Karpas-422 (cell line): ENCODE measurements around the gene SMYD3. TPM values are rescaled to one million over a fixed set of nuclear protein-coding genes. Genes with fewer than 3 reads are reported as not detected.

ENCODE experiments used
- DNase-seq: peaks from one replicate; pipeline ENCODE4 v3.0.0-alpha.2; 2015
- H2AFZ ChIP-seq: fragments of 200-600 bp; sonication (generic); 2 replicates; pipeline ENCODE4 v1.6.1; 2014; ENCODE audit warnings: antibody characterized with exemption, low read length, mixed read lengths
- H3K27ac ChIP-seq: fragments of 200-600 bp; sonication (generic); 2 replicates; pipeline ENCODE4 v1.5.1; 2014; ENCODE audit warnings: mild to moderate bottlenecking, low read length, moderate library complexity
- H3K27me3 ChIP-seq: fragments of 200-600 bp; sonication (generic); 2 replicates; pipeline ENCODE4 v1.6.1; 2014; ENCODE audit warnings: low read length, mixed read lengths
- H3K36me3 ChIP-seq: fragments of 200-600 bp; sonication (generic); 2 replicates; pipeline ENCODE4 v1.6.1; 2014; ENCODE audit warnings: low read length, mixed read lengths; ENCODE audit not compliant: insufficient read depth
- H3K4me1 ChIP-seq: fragments of 200-600 bp; sonication (generic); 2 replicates; pipeline ENCODE4 v1.6.1; 2014; ENCODE audit warnings: mild to moderate bottlenecking, low read length, mixed read lengths
- H3K4me2 ChIP-seq: fragments of 200-600 bp; sonication (generic); 2 replicates; pipeline ENCODE4 v1.6.1; 2014; ENCODE audit warnings: low read length, low read depth, mild to moderate bottlenecking; ENCODE audit not compliant: poor library complexity, severe bottlenecking
- H3K4me3 ChIP-seq: fragments of 200-600 bp; sonication (generic); 2 replicates; pipeline ENCODE4 v1.5.1; 2014; ENCODE audit warnings: mild to moderate bottlenecking, antibody characterized with exemption, low read length, mixed read lengths
- H3K79me2 ChIP-seq: fragments of 200-600 bp; sonication (generic); 2 replicates; pipeline ENCODE4 v1.6.1; 2014; ENCODE audit warnings: mild to moderate bottlenecking, low read length, mixed read lengths
- H3K9ac ChIP-seq: fragments of 200-600 bp; sonication (generic); 2 replicates; pipeline ENCODE4 v1.6.0; 2014; ENCODE audit warnings: low read length
- H3K9me2 ChIP-seq: fragments of 200-600 bp; sonication (generic), shearing (Covaris generic); replicated peaks from 2 replicates; pipeline ENCODE4 v1.6.0; 2014; ENCODE audit warnings: mild to moderate bottlenecking, low read length, moderate library complexity; ENCODE audit not compliant: insufficient read depth
- H3K9me3 ChIP-seq: fragments of 300-700, 200-600 bp; sonication (generic); 2 replicates; pipeline ENCODE4 v1.6.1; 2014; ENCODE audit warnings: low read length, mixed read lengths
- H4K20me1 ChIP-seq: fragments of 200-600 bp; sonication (generic); 2 replicates; pipeline ENCODE4 v1.6.1; 2014; ENCODE audit warnings: mild to moderate bottlenecking, antibody characterized with exemption, low read length, low read depth; ENCODE audit not compliant: insufficient read depth
- total RNA-seq: library from RNA; depleted of rRNA; stranded (reverse); fragments of >200 nt; shearing (Covaris generic); gene quantifications from 2 replicates; pipeline ENCODE4 v1.2.3, GENCODE V29; 2014; ENCODE audit warnings: low replicate concordance

The SMYD3 gene
- total RNA-seq, 1 experiment from 2014 or later: 67.1 TPM

DNA sequence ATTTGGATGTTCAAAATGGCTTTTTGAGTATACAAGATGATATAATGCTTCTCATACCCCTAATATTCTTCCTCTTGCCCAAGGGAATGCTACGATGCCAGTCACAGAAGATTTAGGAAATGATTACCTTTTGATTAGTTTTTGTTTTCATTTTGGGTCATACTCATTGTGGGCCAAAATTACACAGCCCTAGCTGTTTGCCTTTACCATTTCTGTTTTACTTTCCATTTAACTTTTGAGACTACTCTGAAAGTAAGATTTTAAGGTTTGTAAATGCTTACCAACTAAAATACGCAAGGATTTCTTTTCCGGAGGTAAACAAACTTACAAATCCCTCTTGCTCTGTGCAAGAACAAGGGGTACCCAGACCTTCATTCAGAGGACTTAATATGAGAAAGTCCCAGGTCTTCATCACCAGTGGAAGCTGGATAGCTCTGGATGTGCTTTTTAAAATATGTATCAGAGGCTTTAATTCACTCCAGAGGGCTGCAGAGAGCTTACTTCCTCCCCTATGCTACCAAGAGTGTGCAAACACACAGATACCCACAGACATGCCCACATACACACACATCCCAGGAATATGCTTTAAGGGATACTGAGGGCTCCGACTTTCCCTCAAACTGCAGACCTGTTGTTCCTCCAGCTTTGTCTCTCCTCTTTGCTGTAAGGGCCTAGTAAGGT, 631.4 kb downstream of the SMYD3 start:
- no peaks in the 10 kb centered on the region for H3K36me3 ChIP-seq
- H3K9me2 ChIP-seq: no peaks in the 10 kb centered on the region
- no peak for DNase-seq
- H3K9me3 ChIP-seq: no peaks in the 10 kb centered on the region
- H3K79me2 ChIP-seq: no peaks in the 10 kb centered on the region
- H3K9ac ChIP-seq: no peak overlapping the region
- H3K4me3 ChIP-seq: no peak overlapping the region
- H3K4me2 ChIP-seq: no peak overlapping the region
- H3K27me3 ChIP-seq: no peaks in the 10 kb centered on the region
- no peaks in the 10 kb centered on the region for H4K20me1 ChIP-seq
- H3K4me1 ChIP-seq: no peaks in the 10 kb centered on the region
- no peak overlapping the region for H3K27ac ChIP-seq
- no peak overlapping the region for H2AFZ ChIP-seq

DNA sequence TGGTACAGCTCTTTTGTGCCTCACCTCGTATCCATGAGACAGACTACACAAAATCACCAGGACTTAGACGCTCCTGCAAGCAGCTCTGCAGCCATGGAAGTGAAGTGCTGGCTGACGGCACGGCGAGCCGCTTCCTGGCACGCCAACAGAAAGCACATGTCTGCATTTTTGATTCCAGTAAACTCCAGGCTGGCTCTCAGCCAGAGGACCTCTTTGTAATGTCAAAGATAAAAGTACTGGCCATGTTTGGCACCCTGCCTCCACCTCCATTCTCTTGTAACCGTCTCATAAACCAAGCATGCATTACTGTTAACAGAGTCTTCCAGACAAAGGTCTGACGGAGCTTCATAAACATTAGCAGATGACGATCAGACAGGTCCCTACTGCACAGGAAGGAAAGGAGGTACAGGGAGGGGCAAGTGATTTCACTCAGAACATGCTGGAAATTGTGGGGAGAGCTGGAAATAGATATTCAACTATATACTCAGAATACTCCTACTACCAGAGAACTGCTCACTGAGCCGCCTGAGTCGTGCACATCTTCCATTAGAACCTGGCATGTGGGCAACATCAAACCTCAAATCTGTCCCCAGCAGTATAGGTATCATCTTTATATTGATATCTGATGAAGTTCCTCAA, 632.0 kb downstream of the SMYD3 start:
- H3K79me2 ChIP-seq: no peaks in the 10 kb centered on the region
- no peak overlapping the region for H3K27ac ChIP-seq
- H4K20me1 ChIP-seq: no peaks in the 10 kb centered on the region
- no peaks in the 10 kb centered on the region for H3K4me1 ChIP-seq
- no peak overlapping the region for H3K4me3 ChIP-seq
- no peaks in the 10 kb centered on the region for H3K9me3 ChIP-seq
- no peaks in the 10 kb centered on the region for H3K9me2 ChIP-seq
- no peaks in the 10 kb centered on the region for H3K36me3 ChIP-seq
- no peaks in the 10 kb centered on the region for H3K27me3 ChIP-seq
- DNase-seq: no peak
- no peak overlapping the region for H3K4me2 ChIP-seq
- no peak overlapping the region for H3K9ac ChIP-seq
- no peak overlapping the region for H2AFZ ChIP-seq

DNA sequence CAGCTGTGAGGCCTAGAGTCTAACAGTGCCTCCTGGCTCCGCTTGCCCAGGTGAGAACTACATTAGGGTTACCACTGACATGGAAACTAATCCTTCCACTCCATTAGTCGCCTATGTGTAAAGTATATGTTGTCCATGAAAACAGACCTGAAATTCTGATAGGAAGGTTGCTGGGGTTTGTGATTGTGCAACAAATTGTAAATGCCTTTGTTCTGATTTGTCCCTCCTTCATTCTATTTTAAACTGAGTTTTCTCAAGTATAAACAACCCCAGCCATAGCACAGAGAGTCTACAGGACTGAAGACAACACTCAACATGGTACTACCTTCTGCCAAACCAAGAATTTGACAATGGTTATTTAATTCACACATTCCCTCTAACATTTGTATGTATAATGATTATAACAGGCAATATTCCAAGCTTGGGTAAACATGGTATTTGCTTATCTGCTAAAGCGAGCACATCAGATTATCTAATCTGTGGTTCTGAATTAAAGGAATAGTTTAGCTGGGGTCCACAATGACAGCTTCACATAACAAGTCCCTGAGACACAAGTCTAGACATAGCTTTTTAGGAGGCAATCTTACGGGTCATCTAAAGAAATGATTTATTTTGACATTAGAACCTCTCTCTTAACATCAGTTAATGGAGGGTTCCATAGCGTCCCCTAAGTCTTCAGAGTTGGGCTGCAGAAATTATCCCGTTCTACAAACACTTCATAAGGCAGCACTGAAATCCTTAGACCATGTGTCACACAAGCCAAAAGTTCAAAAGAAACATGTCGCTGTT, 633.0 kb downstream of the SMYD3 start:
- Histone ChIP-seq H4K20me1 (no peaks in the 10 kb centered on the region), H2AFZ (no peak overlapping the region), H3K4me2 (no peak overlapping the region), H3K9me2 (no peaks in the 10 kb centered on the region), H3K27ac (no peak overlapping the region), H3K4me3 (no peak overlapping the region), H3K36me3 (no peaks in the 10 kb centered on the region), H3K9me3 (no peaks in the 10 kb centered on the region), H3K9ac (no peak overlapping the region), H3K4me1 (peaks cover 2% of the 10 kb centered on the region; the same call in 1 of the 2 replicates), H3K27me3 (no peaks in the 10 kb centered on the region), H3K79me2 (no peaks in the 10 kb centered on the region)
- no peak for DNase-seq

DNA sequence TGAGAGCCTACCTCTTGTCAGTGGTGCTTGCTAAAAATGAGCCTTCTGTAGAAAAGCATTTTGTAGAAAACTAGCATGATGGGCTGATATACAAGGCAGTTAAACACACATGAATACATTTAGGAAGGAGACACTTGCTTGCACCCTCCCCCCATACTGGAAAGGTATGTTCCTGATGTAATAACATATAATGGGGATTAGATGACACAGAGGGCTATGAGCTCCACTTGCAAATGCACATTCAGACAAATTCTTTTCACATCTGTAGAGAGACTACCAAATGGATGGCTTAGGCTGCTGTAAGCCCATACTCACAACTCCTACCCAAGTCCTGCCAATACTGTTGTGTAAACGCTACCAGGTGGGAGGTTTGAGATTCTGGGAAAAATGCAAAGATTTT, 634.0 kb downstream of the SMYD3 start:
- Histone ChIP-seq H3K4me2 (no peak overlapping the region), H3K79me2 (no peaks in the 10 kb centered on the region), H2AFZ (no peak overlapping the region), H4K20me1 (no peaks in the 10 kb centered on the region), H3K36me3 (no peaks in the 10 kb centered on the region), H3K4me1 (peaks cover 12% of the 10 kb centered on the region), H3K27ac (no peak overlapping the region), H3K9me2 (no peaks in the 10 kb centered on the region), H3K27me3 (no peaks in the 10 kb centered on the region), H3K9ac (no peak overlapping the region), H3K9me3 (no peaks in the 10 kb centered on the region), H3K4me3 (no peak overlapping the region)
- DNase-seq: no peak

DNA sequence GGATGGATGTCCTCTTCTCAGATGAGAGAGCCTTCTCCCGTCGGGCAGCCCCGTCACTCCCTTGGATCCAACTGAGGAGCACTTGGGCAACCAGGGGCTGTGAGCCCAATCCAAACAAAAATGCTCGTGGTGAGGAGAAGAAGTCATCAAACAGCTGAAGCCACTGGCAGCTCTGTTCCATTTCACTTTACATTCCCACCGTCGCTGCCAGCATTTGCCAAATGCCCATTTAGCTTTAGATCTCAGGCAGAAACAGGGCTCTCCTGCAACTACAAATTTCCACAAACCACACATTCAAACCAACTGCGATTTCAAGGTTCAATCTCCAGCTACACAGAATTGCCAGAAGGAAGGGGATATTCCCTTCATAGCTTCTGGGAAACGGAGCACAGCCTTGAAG, 634.6 kb downstream of the SMYD3 start:
- no peak overlapping the region for H3K27ac ChIP-seq
- no peaks in the 10 kb centered on the region for H3K36me3 ChIP-seq
- H3K4me3 ChIP-seq: no peak overlapping the region
- H3K4me1 ChIP-seq: peaks cover 12% of the 10 kb centered on the region
- no peaks in the 10 kb centered on the region for H3K79me2 ChIP-seq
- no peaks in the 10 kb centered on the region for H3K9me2 ChIP-seq
- no peaks in the 10 kb centered on the region for H3K27me3 ChIP-seq
- H3K9me3 ChIP-seq: no peaks in the 10 kb centered on the region
- no peaks in the 10 kb centered on the region for H4K20me1 ChIP-seq
- no peak overlapping the region for H2AFZ ChIP-seq
- no peak overlapping the region for H3K4me2 ChIP-seq
- no peak overlapping the region for H3K9ac ChIP-seq
- no peak for DNase-seq

DNA sequence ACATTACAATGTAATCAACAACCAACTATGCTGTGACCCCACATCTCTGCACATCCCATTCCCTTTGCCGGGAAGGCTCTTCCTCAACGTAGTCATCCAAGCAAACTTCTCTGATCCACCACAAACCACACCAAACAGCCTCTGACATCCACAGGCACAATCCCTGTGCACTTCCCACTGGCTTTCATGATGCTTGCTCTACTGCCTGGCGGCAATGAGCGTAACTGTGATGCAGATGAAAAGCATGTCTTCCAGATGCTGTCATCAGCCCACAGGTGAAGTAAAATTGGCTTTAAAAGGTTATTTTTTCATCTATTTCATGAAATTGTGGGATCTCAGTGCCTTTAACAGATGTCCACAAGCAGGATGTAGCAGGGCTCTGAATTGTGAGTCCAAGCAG, 635.2 kb downstream of the SMYD3 start:
- H3K9ac ChIP-seq: no peak overlapping the region
- no peak overlapping the region for H3K4me3 ChIP-seq
- no peak overlapping the region for H2AFZ ChIP-seq
- peaks cover 12% of the 10 kb centered on the region for H3K4me1 ChIP-seq
- H3K36me3 ChIP-seq: no peaks in the 10 kb centered on the region
- no peak overlapping the region for H3K4me2 ChIP-seq
- no peaks in the 10 kb centered on the region for H3K9me3 ChIP-seq
- DNase-seq: no peak
- no peaks in the 10 kb centered on the region for H3K79me2 ChIP-seq
- no peak overlapping the region for H3K27ac ChIP-seq
- H4K20me1 ChIP-seq: no peaks in the 10 kb centered on the region
- H3K27me3 ChIP-seq: no peaks in the 10 kb centered on the region
- no peaks in the 10 kb centered on the region for H3K9me2 ChIP-seq

DNA sequence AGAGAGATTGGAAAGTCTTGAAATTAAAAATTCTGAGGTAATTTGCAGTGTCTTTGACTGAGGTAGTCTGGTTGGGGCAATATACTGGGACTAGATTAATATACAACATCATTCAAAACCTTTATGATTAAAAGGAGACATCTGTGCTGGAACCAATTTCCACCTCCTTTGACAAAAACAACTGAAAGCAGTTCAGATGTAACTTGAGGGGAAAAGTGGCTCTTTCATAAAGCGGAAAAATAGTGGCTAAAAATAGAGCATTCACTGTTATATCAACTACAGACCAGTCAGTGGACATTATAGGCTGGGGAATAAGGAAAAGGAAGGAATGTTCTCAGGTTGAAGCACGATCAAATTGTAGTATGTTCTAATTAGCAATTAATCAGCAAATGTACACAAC, 635.9 kb downstream of the SMYD3 start:
- Histone ChIP-seq H3K27me3 (no peaks in the 10 kb centered on the region), H3K9ac (no peak overlapping the region), H3K9me3 (no peaks in the 10 kb centered on the region), H2AFZ (no peak overlapping the region), H3K4me3 (no peak overlapping the region), H3K4me2 (no peak overlapping the region), H3K27ac (no peak overlapping the region), H3K36me3 (no peaks in the 10 kb centered on the region), H3K4me1 (peaks cover 12% of the 10 kb centered on the region), H3K79me2 (no peaks in the 10 kb centered on the region), H3K9me2 (no peaks in the 10 kb centered on the region), H4K20me1 (no peaks in the 10 kb centered on the region)
- no peak for DNase-seq

DNA sequence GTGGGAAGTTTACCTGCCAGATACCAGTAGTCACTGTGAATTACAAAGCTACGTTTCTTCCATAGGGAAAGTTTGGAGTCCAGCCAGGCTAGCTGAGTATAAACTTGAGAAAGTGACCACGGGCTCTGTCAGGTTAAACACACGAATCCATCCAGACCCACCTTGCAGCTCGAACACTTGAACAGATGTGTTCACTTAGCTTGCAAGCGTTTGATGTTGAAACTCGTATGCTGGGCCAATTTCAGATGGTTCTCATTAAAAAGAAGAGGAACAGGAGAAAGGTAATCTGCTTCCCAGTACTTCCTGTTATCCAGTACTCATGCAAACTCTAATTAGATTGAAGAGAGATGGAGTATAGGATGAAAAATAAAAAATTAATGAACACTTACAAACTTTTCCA, 636.4 kb downstream of the SMYD3 start:
- Histone ChIP-seq H3K27ac (no peak overlapping the region), H3K4me3 (no peak overlapping the region), H3K9me2 (no peaks in the 10 kb centered on the region), H3K9ac (no peak overlapping the region), H4K20me1 (no peaks in the 10 kb centered on the region), H2AFZ (no peak overlapping the region), H3K9me3 (no peaks in the 10 kb centered on the region), H3K27me3 (no peaks in the 10 kb centered on the region), H3K36me3 (no peaks in the 10 kb centered on the region), H3K4me2 (no peak overlapping the region), H3K79me2 (no peaks in the 10 kb centered on the region), H3K4me1 (peaks cover 12% of the 10 kb centered on the region)
- DNase-seq: no peak
